ENCODE data around the gene DNAI2. TPM values are rescaled to one million over a fixed set of nuclear protein-coding genes. Genes with fewer than 3 reads are reported as not detected.

The DNAI2 gene
- total RNA-seq, 1 donor from 2014 or later = 0.21 TPM

GRCh38 chr17:74305865-74306654 lies 32.0 kb downstream of the DNAI2 start:
- DNase-seq = no peak

DNA sequence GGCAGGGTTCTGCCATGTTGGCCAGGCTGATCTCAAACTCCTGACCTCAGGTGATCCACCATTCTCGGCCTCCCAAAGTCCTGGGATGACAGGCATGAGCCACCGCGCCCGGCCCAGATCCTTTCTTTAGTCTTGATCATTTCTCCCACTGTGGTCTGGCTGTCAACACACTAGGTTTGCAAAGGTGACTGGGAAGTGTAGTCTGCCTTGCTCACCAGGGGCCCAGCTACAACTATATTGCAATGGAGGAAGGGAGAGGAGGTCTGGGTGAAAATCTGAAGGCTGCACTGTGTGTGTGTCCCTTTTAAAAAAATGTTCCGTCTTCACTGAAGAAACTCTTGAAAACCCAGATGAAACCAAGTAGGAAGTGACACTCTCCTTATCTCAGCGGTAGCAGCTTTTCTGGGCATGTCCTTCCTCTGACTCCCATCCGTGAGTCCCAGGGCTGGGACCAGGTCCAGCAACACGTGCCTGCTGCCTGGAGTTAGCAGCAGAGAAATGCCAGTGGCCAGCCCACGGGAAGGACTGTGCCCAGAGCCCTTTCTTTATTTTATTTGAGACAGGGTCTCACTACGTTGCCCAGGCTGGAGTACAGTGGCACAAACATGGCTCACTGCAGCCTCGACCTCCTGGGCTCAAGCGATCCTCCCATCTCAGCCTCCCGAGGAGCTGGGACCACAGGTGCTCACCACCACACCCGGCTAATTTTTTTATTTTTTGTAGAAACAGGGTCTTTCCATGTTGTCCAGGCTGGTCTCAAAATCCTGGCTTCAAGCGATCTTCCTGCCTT lies 34.1 kb downstream of the DNAI2 start:
- no peak for DNase-seq

GRCh38 chr17:74309902-74310301 lies 35.9 kb downstream of the DNAI2 start:
- DNase-seq = no peak

DNA sequence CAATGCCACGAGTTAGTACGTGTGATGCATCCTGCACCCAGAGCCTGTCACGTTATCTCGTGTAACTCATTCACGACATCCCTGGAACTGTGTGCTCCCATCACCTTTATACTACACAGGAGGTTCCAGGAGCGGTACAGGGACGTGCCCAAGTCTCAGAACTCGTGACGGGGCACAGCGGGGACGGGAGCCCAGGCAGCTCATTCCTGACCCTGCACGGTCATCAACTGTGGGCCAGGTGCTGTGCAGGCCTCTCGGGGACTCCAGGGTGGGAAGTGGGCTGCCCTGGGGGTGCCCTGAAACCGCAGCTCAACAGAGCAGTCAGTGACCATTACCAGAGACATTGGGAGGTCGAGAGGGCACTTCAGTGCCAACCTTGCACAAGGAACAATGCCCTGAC lies 40.8 kb downstream of the DNAI2 start:
- DNase-seq = no peak

DNA sequence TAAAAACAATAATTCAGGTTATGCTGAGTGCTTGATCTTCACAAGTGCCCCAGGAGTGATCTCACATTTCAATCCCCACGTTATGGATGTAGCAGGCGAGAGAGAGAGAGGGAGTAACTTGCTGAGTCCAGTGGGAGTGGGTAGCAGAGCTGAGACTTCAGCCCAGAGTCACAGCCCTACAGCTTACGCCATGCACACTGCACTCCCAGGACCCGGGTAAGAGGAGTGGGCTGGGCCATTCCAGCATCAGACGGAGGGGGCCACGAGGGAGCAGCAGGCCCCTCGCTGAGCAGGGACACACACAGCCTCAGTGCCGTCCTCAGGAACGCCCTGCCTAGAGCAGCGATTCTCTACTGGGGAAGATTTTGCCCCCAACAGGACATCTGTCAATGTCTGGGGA lies 42.2 kb downstream of the DNAI2 start:
- DNase-seq = no peak

- DNase-seq = no peak
Observed at GRCh38 chr17:74317071-74317470, 43.0 kb downstream of the DNAI2 start.

GRCh38 chr17:74318391-74318790 lies 44.4 kb downstream of the DNAI2 start:
- DNase-seq = no peak

GRCh38 chr17:74324521-74324920 lies 50.5 kb downstream of the DNAI2 start:
- DNase-seq = no peak

GRCh38 chr17:74325376-74325742 lies 51.3 kb downstream of the DNAI2 start:
- DNase-seq = no peak

DNA sequence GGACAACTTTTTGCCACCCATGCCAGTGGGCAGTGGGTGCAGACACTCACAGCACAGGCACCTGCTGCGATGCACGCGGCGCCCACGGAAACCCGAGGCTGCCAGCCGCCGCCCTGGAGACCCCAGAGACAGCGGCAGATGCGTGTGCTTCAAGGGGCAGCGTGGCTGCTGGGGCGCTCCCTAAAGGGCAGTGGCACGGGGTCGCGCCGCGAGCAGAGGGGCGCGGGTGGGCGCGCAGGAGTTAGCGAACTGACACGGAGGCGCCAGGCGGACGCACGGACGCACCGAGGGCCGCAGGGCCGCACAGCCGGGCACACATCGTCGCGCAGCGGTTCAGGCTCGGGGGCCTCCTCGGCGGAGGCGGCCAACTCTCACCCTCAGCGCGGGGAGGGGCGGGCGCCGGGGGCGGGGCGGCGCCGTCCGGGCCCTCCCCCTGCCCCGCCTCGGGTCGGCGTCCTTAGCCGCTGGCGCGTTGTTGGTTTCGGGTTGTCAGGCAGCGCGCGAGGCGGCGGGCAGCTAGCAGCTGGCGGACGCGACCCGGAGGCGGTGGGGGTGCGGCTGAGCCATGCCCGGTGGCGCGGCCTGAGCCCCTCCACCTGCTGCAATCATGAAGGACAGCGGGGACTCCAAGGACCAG lies 51.8 kb downstream of the DNAI2 start, which contains the start of gene KIF19:
Gene KIF19, plus strand, starts transcription at position 484 of the 637 bp plus-strand sequence. Its CDS starts 124 bp downstream, at position 608.
- DNase-seq = peak; percentile 83

GRCh38 chr17:74326506-74326905 lies 52.5 kb downstream of the DNAI2 start:
- DNase-seq = no peak

DNA sequence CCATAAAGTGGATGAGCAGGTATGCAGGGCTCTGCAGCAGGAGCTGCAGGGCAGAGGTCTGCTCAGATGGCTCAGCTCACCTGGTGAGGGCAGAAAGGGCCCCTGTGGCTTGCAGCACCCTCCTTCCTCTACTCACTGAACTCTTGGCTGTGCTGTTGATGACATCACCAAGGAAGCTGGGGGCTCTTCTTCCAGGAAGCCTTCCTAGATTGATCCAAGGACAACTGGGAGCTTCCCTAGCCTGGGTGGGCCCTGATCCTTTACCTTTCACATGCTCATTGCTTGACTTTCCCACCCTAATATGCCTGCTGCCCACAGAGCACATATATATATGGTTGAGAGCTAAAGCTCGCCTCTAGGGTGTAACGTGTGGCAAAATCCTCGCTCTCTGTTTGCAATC lies 54.5 kb downstream of the DNAI2 start:
- DNase-seq = no peak

DNA sequence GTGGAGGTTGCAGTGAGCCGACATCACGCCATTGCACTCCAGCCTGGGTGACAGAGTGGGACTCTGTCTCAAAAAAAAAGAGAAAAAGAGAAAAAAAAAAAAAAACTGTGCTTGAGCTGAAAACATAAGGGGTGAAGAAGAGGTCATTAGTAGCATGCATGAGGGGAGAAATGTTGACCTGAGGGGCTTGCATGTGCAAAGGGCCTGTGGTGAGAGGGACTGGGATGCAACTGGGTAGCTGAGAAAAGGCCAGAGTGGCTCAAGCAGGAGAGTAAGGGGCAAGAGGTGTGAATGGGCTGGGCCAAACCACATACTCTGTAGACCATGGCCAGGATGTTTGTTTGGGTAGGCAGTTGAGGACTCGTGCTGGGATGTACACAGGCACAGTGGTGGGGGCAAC lies 55.3 kb downstream of the DNAI2 start:
- DNase-seq = no peak

GRCh38 chr17:74330446-74330845 lies 56.4 kb downstream of the DNAI2 start:
- DNase-seq = no peak

DNA sequence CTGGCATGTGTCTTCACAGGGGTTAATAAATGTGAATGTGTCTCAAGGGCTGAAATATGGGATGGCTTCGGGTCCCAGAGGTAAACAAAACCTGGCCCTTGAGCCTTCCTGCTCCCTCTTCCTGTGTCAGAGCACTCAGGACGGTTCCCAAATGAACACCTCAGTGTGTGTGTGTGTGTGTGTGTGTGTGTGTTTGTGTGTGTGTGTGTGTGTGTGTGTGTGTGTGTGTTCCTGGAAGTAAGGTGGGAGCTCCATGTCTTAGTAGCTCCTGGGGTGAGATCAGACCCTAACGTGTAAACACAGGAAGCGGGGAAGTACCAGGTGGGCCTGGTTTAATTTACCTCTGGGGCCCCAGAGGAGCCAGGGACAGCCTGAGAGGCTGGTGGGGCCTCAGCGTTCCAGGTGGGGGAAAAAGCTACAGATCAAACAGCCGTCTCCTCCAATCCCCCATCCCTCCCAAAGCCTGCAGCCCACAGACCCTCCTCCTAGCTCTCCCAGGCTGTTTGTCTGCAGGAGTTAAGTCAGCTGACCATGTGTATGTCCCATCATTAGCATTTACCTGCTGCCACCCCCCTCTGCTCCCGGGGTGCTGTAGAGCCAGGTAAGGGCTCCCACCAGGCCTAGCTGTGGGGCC lies 58.1 kb downstream of the DNAI2 start:
- no peak for DNase-seq

DNA sequence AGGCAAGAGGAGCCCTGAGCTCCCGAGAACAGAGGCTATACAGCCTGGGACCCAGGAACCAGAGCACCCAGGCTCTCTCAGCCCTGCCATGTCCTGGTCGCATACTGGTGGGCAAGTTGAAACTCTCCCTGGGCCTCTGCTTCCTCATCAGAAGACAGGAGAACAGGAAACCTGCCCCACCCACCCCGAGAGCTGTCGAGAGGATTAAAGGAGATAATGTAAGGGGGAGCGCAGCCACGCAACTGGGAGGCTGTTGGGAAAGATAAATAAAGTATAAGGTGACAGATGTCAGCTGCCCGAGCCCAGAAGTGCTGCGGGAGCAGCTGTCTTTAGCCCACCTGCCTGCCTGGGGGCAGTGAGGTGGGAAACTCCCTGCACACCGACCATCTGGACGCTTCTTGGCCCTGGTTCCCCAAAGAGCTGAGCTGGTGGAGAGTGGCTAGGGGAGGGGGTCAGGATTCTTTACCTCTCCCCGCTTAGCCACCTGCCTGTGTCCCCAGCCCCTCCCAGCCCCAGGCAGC lies 58.8 kb downstream of the DNAI2 start:
- DNase-seq = peak; percentile 82

- no peak for DNase-seq
Observed at GRCh38 chr17:74334393-74335039, 60.5 kb downstream of the DNAI2 start.

DNA sequence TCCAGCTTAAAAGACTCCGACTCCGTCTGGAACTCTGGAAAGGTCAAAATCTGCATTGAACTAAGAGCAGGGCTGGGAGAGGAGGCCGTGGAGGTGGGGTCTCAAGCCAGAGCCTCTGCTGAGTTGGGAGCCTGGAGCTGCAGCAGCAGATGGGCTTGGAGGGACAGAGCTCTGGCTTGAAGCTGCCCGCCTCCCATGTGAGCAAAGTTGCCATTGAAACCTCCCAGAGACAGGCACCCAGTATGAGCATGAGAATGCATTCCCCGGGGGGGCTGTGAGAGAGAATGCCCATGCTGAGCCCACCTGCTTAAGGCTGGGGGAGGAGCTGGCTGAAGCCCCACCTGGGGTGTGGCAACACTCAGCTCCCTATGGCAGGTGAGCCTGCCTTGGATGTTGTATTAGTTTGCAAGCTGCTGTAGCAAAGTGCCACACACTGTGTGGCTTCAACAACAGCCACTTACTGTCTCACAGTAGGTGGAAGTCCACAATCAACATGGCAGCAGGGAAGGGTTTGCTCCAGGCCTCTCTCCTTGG lies 61.6 kb downstream of the DNAI2 start:
- DNase-seq = no peak

GRCh38 chr17:74336307-74336706 lies 62.3 kb downstream of the DNAI2 start:
- DNase-seq = no peak

- DNase-seq = peak; percentile 73
Observed at GRCh38 chr17:74337834-74338500, 63.9 kb downstream of the DNAI2 start.
